GM03348 (cell line): ENCODE results near the gene PODN.

Source experiments
- DNase-seq: peaks from one replicate; pipeline ENCODE4 v3.0.0; 2012; ENCODE audit warnings: low spot score

Gene PODN

DNA sequence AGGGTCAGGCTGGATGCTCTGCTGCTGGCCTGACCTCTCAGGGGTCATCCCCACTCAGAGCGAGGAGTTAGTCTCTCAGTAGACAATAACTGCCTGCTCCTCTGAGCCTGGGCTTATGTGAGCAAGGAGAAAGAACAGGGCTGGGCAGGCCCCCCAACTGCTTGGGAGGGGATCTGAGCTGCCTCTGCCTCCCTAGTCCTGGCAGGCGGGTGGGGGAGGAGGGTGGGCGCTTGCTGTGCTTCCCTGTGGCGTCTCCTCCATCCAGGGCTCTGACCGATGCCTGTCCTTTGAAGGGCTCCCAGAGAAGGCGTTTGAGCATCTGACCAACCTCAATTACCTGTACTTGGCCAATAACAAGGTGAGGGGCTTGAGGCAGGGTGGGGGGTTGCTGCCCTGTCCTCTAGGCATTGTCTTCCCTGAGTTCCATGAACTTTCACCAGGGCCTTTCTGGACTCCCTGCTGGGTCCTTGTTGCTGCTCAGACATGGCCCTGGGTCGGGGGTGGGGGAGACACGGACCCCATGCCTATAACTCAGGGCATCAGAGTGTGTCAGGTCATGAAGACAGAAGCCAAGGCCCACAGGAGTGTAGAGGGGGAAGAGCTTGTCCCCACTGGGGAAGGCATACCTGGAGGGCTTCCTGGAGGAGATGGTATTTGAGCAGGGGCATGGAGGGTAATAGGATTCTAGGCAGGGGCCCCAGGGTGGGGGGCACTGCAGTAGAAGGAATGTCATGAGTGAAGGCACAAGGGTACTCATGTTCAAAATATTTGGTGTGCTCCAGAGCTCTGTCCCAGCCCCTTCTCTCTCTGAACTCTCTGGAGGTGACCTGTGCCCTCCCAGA is 12.5 kb downstream of the PODN start:
- no peak for DNase-seq

DNA sequence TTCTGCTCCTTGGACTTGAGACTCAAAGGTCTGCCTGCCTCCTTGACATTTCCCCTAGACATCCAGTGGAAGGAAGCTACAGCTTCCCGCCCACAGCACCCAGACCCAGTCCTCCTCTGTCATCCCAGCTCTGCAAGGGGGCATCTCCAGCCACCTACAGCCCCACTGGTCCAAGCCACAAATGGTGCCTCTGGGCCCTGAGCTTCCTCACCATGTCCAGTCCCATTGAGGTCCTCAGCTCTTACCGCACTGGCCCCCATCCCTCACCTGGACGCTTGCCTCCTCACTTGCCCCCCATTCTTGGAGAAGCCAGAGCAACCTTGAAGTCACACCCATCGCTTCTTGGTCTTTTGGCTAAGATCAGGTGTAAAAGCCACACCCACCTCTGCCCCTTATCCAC is 13.2 kb downstream of the PODN start:
- no peak for DNase-seq

DNA sequence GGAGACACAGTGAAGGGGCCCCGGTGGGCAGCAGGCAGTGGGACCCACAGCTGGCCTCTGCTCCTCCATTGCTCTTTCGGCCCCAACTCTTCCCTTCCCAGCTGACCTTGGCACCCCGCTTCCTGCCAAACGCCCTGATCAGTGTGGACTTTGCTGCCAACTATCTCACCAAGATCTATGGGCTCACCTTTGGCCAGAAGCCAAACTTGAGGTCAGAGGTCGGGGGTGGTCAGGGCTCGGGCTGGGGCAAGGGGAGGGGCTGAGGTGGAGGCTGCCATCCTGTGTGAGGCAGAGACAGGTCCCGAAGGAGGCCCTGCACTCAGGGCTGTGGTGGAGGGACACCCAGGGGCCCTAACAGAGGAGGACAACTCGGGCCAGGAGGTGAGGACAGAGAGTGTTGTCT is 13.7 kb downstream of the PODN start:
- no peak for DNase-seq

DNA sequence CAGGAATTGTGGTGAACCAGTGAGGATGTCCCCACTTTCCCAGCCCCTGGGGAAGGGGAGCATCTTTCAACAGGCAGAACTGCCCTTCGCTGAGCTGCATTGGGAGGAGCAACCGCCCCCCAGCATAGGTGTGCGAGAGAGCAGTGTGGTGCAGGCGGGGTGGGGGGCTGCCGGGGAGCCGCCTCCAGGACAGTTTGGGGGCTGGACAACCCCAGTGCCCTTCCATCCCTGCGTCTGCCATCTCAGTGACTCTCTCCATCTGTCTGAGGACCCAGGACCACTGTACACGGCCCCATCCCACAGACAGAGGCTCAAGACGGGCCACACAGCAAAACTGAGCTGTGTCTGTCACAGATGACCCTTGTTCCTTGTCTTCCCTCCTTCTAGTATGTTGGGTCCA is 14.2 kb downstream of the PODN start:
- DNase-seq = no peak

DNA sequence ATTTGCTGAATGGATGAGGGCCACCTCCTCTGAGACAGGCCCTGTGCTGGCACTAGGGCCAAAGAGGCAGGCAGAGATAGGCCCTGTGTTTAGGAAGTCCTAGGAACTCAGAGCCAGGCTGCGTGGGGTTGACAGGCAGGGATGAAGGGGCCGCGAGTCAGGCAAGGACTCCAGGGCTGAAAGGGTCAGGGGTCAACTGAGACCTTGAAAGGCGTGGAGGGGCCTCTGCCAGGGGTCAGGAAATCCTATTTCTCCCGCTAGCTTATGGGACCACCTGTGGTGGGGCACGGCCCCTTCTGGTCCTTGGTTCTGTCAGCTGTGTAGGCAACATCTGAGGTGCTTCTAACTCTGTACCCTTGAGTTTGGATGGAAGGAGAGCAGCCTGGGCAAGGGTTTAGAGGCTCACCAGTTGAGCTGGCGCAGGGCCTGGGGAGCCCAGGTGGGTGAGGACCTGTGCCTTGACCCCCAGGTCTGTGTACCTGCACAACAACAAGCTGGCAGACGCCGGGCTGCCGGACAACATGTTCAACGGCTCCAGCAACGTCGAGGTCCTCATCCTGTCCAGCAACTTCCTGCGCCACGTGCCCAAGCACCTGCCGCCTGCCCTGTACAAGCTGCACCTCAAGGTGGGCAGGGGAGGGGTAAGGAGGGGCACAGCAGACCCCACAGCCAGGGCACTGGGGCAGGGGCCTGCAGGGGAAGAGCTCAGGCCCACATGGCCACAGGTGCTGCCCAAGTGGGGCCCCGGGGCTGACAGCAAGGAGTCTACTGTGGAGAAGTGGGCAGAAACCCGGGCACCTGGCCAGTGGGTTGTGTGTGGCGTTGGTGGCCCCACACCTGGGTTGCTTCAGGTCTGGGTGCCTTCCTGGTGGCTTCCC is 14.9 kb downstream of the PODN start:
- DNase-seq = no peak

DNA sequence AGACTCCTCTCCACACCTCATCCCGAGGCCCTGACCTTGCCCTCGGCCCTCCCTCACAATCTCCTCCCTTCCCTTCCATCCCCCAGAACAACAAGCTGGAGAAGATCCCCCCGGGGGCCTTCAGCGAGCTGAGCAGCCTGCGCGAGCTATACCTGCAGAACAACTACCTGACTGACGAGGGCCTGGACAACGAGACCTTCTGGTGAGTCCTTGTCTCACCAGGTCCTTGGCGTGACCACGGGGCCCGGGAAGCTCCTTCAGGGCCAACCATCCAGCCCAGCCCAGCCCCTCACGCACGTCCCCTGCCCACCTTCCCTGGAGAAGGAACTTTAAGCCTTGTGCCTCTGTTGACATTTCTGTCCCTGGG is 15.6 kb downstream of the PODN start:
- DNase-seq = no peak

DNA sequence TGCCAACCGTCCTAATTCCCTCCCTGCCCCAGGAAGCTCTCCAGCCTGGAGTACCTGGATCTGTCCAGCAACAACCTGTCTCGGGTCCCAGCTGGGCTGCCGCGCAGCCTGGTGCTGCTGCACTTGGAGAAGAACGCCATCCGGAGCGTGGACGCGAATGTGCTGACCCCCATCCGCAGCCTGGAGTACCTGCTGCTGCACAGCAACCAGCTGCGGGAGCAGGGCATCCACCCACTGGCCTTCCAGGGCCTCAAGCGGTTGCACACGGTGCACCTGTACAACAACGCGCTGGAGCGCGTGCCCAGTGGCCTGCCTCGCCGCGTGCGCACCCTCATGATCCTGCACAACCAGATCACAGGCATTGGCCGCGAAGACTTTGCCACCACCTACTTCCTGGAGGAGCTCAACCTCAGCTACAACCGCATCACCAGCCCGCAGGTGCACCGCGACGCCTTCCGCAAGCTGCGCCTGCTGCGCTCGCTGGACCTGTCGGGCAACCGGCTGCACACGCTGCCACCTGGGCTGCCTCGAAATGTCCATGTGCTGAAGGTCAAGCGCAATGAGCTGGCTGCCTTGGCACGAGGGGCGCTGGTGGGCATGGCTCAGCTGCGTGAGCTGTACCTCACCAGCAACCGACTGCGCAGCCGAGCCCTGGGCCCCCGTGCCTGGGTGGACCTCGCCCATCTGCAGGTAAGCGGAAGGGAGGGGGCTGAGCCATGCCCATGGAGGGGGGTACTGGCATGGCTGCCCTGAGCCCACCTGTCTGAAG is 16.5 kb downstream of the PODN start:
- DNase-seq = no peak

DNA sequence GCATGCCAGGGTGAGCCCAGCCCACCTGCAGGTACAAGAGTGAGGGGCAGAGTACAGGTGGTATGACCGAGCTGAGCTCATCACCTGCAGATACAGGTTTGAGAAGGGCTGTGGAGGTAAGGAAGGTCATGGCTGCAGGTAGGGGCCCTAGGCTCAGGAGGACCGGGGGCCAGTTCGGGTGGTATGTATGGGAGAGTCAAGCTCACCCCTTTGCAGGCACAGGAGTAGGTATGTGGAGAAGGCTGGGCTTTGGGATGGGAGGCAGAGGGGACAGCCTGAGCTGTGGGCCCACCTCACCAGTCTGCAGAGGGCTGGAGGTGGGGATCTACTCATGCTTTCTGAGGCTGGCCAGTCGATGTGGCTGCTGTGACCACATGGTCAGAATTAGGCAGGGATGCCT is 17.2 kb downstream of the PODN start:
- DNase-seq = no peak

DNA sequence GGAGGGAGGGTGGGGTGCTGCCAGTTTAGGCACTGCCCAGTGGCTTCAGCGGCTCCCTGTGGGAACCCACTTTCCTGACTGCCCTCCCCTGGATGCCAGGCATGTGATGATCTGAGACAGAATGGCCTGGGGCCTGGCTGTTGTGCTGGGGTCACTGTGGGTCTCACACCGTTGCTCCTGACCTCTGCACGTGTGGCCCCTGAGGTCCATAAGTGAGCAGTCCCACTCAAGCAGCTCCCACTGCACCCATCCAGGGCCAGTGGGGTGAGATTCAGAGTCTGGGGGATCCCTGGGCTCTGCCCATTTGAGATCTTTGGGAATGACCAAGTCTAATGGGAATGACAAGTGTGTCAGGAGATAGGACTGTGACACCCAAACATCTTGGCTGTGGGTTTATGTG is 18.0 kb downstream of the PODN start:
- DNase-seq = no peak

DNA sequence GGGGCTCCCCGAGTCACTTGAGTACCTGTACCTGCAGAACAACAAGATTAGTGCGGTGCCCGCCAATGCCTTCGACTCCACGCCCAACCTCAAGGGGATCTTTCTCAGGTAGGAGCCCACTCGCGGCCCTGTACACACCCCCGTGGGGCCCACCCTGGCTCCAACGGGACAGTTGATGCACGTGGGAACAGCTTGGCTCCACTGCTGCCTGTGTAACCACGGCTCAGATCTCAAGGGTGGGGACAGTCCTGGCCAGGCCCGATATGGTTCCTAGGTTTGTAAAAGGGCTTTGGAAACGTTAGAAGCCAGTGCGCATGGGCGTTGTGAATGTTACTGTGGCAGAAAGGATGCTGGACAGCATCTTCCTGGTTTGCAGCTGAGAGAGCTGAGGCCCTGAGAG is 18.8 kb downstream of the PODN start:
- no peak for DNase-seq

DNA sequence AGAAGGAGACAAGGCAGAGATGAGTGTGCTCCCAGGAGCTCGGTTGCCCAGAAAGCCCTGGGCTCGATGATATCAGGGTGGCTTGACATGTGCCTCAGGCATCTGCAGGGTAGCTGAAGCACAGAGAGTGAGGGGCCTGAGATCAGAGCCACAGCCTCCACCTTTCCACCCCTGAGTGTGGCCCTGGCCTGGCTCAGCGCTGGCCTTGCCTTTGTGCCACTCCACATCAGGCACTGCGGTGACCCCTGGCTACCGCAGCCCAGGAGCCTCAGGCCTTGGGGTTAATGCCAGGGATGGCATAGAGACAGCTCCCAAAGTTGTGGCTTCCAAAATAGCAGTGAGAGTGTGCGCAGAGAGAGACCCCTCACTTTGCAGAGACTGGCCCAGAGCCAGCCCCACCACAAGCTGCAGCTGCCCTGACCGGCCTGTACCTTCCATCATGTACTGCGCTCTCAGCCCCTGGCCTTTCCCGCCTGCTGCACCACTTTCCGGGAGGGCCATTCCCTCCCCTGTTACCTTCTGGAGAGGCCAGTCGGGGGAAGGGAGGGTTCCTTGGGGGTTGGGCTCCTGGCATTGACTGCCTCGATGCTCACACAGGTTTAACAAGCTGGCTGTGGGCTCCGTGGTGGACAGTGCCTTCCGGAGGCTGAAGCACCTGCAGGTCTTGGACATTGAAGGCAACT is 19.5 kb downstream of the PODN start:
- DNase-seq = no peak

DNA sequence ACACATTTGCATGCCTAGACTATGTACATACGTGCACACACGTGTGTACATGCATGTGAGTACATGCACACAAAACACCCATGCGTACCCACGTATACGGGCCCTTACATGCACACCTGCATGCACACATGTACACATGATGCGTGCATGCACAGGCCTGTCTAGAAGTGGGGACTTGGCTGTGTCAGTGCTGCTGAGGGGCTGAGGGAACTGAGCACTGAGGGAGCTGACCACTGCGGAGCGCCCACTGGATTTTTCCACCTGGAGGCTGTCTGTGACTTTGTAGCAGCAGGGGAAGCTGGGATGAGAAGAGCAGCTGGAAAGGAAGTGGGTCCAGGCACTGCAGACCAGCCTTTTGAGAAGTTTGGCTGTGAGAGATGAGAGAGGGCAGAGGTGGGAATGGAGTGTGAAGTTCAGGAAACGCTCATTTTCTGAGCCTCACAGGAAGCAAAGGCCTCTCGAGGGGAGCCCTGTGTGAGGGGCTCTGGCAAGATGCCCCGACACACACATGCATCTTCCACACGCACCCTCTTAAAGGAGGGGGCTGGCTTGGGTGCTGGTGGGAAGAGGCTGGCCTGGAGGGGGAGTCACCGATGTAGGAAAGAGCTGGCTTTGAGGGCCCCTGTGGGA is 20.9 kb downstream of the PODN start:
- DNase-seq = no peak

DNA sequence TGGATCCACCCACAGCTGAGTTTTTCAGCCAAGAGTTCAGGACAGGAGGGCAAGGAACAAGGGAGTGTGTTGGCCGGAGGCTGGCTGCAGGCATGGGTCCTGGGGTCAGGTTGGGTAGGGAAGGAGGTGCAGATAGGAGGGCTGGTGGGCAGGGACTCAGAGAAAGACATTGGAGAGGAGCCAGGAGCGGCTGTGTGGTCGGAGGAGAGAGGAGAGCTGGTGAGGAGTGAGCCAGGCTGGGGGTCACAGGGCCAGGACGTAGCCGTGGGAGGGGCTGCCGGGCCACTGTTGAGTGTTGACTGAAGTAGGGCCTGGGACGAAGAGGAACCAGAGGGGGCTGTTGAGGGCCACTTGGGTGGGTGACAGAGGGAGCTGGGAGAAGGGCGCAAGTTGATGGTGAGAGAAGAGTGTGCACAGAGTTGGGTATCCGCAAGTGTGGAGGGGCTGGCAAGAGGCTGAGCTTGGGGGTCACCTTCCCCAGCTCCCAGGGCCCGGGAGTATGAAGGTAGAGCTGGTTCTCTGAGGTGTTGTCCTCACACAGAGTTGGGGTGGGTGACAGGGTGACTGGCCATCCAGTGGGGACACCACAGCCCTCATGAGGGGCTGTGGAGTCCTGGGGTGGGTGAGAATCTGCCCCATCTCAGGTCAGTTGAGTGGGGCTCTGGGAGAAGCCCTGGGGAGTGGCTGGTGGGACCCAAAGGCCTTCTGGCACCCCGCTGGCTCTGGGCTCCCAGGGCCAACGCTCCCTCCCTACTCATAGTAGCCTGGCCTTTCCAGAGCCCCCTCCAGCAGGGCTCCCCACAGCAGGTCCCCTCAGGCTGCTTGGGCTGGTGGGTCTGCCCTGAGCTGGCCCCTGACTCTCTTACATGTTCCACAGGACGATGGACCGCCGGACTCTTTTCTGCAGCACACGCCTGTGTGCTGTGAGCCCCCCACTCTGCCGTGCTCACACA is 21.9 kb downstream of the PODN start:
- no peak for DNase-seq

DNA sequence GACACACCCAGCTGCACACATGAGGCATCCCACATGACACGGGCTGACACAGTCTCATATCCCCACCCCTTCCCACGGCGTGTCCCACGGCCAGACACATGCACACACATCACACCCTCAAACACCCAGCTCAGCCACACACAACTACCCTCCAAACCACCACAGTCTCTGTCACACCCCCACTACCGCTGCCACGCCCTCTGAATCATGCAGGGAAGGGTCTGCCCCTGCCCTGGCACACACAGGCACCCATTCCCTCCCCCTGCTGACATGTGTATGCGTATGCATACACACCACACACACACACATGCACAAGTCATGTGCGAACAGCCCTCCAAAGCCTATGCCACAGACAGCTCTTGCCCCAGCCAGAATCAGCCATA is 22.6 kb downstream of the PODN start:
- DNase-seq = no peak

DNA sequence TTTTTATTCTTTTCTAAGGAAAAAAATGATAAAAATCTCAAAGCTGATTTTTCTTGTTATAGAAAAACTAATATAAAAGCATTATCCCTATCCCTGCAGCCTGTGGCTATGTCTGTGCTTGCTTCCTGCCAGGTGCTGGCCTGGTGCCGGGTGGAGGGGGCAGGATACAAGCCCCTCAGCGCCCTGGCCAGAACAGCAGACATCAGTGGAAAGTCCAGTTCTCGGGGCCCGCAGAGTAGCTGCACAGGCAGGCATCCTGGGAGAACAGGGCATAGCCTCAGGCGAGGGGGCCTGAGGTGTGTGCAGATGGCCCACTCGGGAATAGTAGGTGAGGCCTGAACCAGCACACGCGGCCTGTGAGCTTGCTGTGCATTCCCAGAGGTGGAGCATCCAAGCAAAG is 23.4 kb downstream of the PODN start:
- no peak for DNase-seq

DNA sequence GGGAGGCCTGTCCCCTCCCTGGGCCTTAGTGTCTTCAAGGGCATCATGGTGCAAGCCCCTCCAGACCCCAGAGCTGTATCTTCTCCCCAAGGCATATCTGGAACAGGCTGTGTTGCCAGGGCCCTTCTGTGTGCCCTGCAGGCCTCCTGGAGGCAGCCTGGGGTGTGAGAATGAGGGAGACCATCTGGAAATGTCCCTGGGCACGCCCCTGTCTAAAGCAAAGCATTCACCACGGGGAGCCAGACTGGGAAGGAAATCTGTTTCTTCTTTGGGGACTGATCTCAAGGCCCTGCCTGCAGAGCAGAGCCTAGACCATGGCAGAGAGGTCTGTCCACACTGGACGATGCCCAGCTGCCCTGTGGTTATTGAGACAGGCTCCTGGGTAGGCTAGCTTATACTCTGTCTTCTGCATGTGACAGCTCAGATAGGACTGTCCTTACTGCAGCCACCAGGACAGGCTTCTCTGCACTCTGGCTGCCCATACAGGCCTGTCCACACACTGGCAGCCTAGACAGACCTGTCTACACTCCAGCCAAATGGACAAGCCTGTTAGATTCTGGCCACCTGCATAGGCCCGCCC is 24.6 kb downstream of the PODN start:
- no peak for DNase-seq

DNA sequence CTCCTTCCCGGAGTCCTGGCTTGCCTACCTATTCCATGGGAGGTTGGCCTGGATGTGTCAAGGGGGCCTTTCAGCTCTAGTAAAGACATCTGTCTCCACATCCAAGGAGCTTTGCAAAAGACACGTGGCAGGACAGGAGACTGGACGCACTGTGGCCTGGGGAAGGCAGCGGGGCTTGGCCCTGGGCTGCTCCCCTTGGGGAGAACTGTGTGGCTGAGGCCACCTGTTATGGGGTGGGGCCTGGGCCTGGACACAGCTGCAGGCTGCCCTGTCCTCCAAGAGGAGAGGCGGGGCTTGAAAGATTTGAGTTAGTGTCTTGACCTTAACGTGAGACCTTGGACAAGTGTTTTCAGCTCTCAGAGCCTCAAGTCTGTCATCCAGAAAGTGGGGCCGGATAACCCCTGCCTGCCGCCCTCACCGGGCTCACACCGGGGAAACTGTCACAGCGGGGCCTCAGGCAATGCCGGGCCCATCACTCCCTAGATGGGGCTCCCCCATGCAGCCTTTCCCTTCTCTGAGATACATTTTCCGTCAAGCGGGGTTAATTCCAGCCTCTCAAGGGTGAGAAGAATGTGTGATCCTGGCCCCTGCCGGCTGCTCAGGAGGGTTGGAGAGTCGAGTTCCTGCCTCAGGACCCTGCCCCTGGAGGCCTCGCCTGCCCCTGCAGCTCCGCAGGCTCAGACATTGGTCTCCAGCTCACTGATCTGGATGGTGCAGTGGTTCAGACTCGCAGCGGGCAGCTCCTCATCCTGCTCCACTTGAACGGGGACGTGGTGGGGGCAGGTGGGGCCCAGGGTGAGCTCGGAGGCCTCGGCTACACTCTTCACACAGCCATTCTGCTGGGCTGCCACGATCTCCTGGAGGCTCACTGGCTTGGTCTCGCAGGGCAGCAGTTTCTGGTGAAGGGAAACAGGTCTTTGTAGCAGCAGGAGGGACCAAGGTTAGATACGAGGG is 25.6 kb downstream of the PODN start:
- no peak for DNase-seq

DNA sequence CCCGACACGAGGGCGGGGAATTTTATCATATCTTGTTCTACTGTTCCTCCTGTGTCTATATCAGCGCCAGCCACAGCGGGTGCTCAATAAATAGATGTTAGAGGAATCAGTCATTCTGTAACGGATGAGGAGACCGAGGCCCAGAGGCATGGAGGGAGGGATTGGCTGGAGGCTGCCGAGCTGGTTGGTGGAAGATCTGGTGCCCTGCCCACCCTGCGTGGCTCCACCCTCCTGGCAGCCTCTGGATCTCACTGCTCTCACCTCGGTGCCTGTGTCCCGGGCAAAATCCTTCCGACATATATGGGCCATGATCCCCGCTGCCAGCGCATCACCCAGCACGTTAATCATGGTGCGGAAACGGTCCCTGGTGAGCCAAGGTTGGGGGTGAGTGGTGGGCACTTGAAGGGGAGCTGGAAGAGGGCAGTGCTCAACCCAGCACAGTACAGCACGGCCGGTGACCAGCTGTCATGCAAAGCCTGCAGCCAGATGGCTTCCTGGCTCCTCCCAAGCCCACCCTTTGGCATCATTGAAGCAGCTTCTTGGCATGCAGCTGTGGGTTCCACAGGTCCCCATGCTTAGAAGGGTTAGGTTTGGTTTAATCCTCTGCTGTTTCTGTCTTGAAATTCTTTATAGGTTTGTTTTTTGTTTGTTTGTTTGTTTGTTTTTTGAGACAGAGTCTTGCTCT is 26.7 kb downstream of the PODN start:
- DNase-seq = no peak
